SK-N-SH (cell line): Measurements from ENCODE around the gene PRKCA. TPM values are rescaled to one million over a fixed set of nuclear protein-coding genes. Genes with fewer than 3 reads are reported as not detected.

ENCODE experiments used
- CTCF ChIA-PET: fragments of 300-600, 350-600 bp; formaldehyde crosslinking; extraction: SDS; loops from one replicate; lab custom pipeline; 2021; lab: Yijun Ruan, JAX
- POLR2A ChIA-PET: fragments of 350-600 bp; sonication (Branson Sonifier 250); formaldehyde crosslinking; extraction: SDS; loops from one replicate; lab custom pipeline; 2020; ENCODE audit warnings: antibody characterized with exemption, inconsistent platforms; lab: Yijun Ruan, JAX
- DNase-seq: peaks from one replicate; pipeline ENCODE4 v3.0.0; 2012
- H2AFZ ChIP-seq: fragments of 200-600 bp; sonication (generic); 2 replicates; pipeline ENCODE4 v1.8.1; 2016; ENCODE audit warnings: antibody characterized with exemption, mild to moderate bottlenecking, low read depth
- H3F3A ChIP-seq: fragments of 200-600 bp; sonication (generic); replicated peaks from 2 replicates; pipeline ENCODE3; 2016; ENCODE audit warnings: antibody characterized with exemption, mild to moderate bottlenecking; ENCODE audit not compliant: insufficient read depth
- H3K27ac ChIP-seq, 2 experiments: fragments of 200-500 bp in 1 of 2; fragments of 200-600 bp in 1 of 2; sonication (Bioruptor generic) in 1 of 2; sonication (generic), shearing (Covaris generic) in 1 of 2; 2 replicates each; pipeline versions ENCODE4 v1.5.1 to v1.6.1; 2014 to 2016; ENCODE audit warnings: low read depth in 2 of 2, inconsistent platforms in 1 of 2, low read length in 1 of 2, mild to moderate bottlenecking in 1 of 2, mixed read lengths in 1 of 2
- H3K27me3 ChIP-seq: fragments of 200-600 bp; sonication (generic), shearing (Covaris generic); 2 replicates; pipeline ENCODE4 v1.6.1; 2016; ENCODE audit warnings: mixed run types; ENCODE audit not compliant: insufficient read depth
- H3K36me3 ChIP-seq, 2 experiments: fragments of 200-500 bp in 1 of 2; fragments of 200-600 bp in 1 of 2; sonication (Bioruptor generic) in 1 of 2; sonication (generic) in 1 of 2; replicated peaks in 1 of 2; 2 replicates each; pipeline versions ENCODE3 to v1.5.1; 2014 to 2016; ENCODE audit warnings: low read length in 1 of 2, mild to moderate bottlenecking in 1 of 2; ENCODE audit not compliant: insufficient read depth in 2 of 2, control insufficient read depth in 1 of 2
- H3K4me1 ChIP-seq, 2 experiments: fragments of 200-500 bp in 1 of 2; fragments of 200-600 bp in 1 of 2; sonication (Bioruptor generic) in 1 of 2; sonication (generic), shearing (Covaris generic) in 1 of 2; 2 replicates each; pipeline versions ENCODE4 v1.5.1 to v1.6.1; 2014 to 2016; ENCODE audit warnings: low read depth in 1 of 2, low read length in 1 of 2, mixed run types in 1 of 2; ENCODE audit not compliant: insufficient read depth in 2 of 2, control insufficient read depth in 1 of 2
- H3K4me2 ChIP-seq: fragments of 200-600 bp; sonication (generic), shearing (Covaris generic); 2 replicates; pipeline ENCODE4 v1.6.1; 2017; ENCODE audit warnings: mixed run types
- H3K4me3 ChIP-seq, 2 experiments: fragments of 200-500 bp in 1 of 2; fragments of 200-600 bp in 1 of 2; sonication (Bioruptor generic) in 1 of 2; sonication (generic), shearing (Covaris generic) in 1 of 2; 2 replicates each; pipeline versions ENCODE4 v1.5.1 to v1.8.1; 2014 to 2016; ENCODE audit warnings: low read depth in 2 of 2, inconsistent platforms in 1 of 2, low read length in 1 of 2, mild to moderate bottlenecking in 1 of 2, mixed read lengths in 1 of 2, moderate library complexity in 1 of 2
- H3K79me2 ChIP-seq: fragments of 200-600 bp; sonication (generic); 2 replicates; pipeline ENCODE4 v1.8.1; 2017; ENCODE audit warnings: mild to moderate bottlenecking; ENCODE audit not compliant: insufficient read depth
- H3K9ac ChIP-seq: fragments of 200-600 bp; sonication (generic); 2 replicates; pipeline ENCODE4 v1.6.1; 2017; ENCODE audit warnings: mixed run types
- H3K9me2 ChIP-seq: fragments of 200-600 bp; sonication (generic); 2 replicates; pipeline ENCODE4 v1.6.1; 2017; ENCODE audit warnings: mixed run types
- H3K9me3 ChIP-seq: fragments of 200-600 bp; sonication (generic); 2 replicates; pipeline ENCODE4 v1.6.1; 2017; ENCODE audit warnings: mixed run types, mild to moderate bottlenecking, moderate library complexity
- H4K20me1 ChIP-seq: fragments of 200-600 bp; sonication (generic); 2 replicates; pipeline ENCODE4 v1.6.1; 2017; ENCODE audit warnings: mild to moderate bottlenecking, mixed run types; ENCODE audit not compliant: insufficient read depth
- FOSL2 ChIP-seq: IDR thresholded peaks from 2 replicates; pipeline ENCODE4 v1.4.0; 2012; ENCODE audit warnings: low read depth, mild to moderate bottlenecking, moderate library complexity, borderline replicate concordance
- MEF2A ChIP-seq: IDR thresholded peaks from 2 replicates; pipeline ENCODE4 v1.4.0; 2012; ENCODE audit warnings: low read depth, borderline replicate concordance
- POLR2AphosphoS5 ChIP-seq: IDR thresholded peaks from 2 replicates; pipeline ENCODE4 v1.6.1; 2012; ENCODE audit warnings: low read depth, low read length
- REST ChIP-seq: IDR thresholded peaks from 2 replicates; pipeline ENCODE4 v1.6.1; 2012; ENCODE audit warnings: mild to moderate bottlenecking, low read depth, low read length, moderate library complexity
- SMC3 ChIP-seq: IDR thresholded peaks from 2 replicates; pipeline ENCODE4 v1.6.1; 2012; ENCODE audit warnings: low read depth, low read length, improper control_type of control experiment
- TAF1 ChIP-seq: IDR thresholded peaks from 2 replicates; pipeline ENCODE4 v1.6.1; 2012; ENCODE audit warnings: low read depth, mild to moderate bottlenecking, low read length, moderate library complexity, borderline replicate concordance
- TEAD4 ChIP-seq: IDR thresholded peaks from 2 replicates; pipeline ENCODE4 v1.4.0; 2012; ENCODE audit warnings: mild to moderate bottlenecking, borderline replicate concordance; ENCODE audit not compliant: insufficient read depth
- USF1 ChIP-seq: IDR thresholded peaks from 2 replicates; pipeline ENCODE4 v1.4.0; 2012; ENCODE audit warnings: low read depth, borderline replicate concordance
- USF2 ChIP-seq: fragments of 150-350 bp; IDR thresholded peaks from 2 replicates; pipeline ENCODE4 v1.6.1; 2017; ENCODE audit warnings: antibody characterized with exemption, low read length, low read depth, borderline replicate concordance
- whole genome bisulfite sequencing: methylation state at CpG from one replicate; pipeline ENCODE4 v1.1.6; 2017; ENCODE audit warnings: low lambda C conversion rate; 5-methylcytosine and 5-hydroxymethylcytosine counted together
- polyA plus RNA-seq, 3 experiments: library from polyadenylated mRNA; depleted of rRNA; stranded (reverse); fragments of >200 nt; gene quantifications; 2 replicates each; pipeline ENCODE4 v1.2.3, GENCODE V29; 2012
- TF ChIP-seq, protein P1 (sequence below): fragments of 200-600 bp; sonication (generic); IDR thresholded peaks from 2 replicates; pipeline ENCODE4 v1.6.1; 2017; ENCODE audit warnings: antibody characterized with exemption, mild to moderate bottlenecking, moderate library complexity

The PRKCA gene
- polyA plus RNA-seq, 1 of the 3 experiments (the other 2 are of a cell fraction), result 108 TPM

DNA sequence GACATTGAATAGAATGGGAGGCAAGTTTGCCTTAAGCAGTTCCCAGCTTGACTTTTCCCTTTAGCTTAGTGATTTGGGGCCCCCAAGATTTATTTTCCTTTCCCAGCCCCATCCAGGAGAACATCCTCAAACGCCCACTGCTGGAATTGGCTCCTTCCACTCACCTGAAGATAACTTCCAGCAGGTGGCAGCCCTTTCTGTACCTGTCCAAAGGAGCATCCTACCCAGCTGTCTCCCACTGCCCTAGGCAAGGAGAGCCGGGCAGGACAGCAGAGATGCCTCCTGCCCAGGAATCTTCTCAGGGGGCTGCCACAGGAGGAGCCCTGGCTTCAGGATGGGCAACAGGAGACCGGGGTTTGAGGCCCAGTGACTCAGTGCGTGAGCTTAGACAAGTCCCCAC lies 538.9 kb downstream of the PRKCA start (continued):
- TF ChIP-seq, protein P1, sequence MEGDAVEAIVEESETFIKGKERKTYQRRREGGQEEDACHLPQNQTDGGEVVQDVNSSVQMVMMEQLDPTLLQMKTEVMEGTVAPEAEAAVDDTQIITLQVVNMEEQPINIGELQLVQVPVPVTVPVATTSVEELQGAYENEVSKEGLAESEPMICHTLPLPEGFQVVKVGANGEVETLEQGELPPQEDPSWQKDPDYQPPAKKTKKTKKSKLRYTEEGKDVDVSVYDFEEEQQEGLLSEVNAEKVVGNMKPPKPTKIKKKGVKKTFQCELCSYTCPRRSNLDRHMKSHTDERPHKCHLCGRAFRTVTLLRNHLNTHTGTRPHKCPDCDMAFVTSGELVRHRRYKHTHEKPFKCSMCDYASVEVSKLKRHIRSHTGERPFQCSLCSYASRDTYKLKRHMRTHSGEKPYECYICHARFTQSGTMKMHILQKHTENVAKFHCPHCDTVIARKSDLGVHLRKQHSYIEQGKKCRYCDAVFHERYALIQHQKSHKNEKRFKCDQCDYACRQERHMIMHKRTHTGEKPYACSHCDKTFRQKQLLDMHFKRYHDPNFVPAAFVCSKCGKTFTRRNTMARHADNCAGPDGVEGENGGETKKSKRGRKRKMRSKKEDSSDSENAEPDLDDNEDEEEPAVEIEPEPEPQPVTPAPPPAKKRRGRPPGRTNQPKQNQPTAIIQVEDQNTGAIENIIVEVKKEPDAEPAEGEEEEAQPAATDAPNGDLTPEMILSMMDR, result no peak
- no peak for TF ChIP-seq POLR2AphosphoS5

GRCh38 chr17:66841744-66842143 lies 539.3 kb downstream of the PRKCA start:
- 41% methylated on average over 4 of the region's 4 CpGs for WGBS
- no peaks in the 10 kb centered on the region; a peak in 1 of 4 replicates for H3K4me1 ChIP-seq
- H3K9ac ChIP-seq, result no peak overlapping the region
- no peaks in the 10 kb centered on the region for H3K36me3 ChIP-seq
- TF ChIP-seq MEF2A (no peak), REST (peak; percentile 80)
- no peaks in the 10 kb centered on the region for H3K79me2 ChIP-seq
- no peak for DNase-seq
- CTCF ChIA-PET, result interaction anchor here (0.9 to 3.1 kb wide), 2 partner anchors 14 to 114 kb away, joined by 4 to 17 read pairs; no protein-coding TSS in a partner anchor
- no peaks in the 10 kb centered on the region for H4K20me1 ChIP-seq
- POLR2A ChIA-PET, result no interaction called here
- H3K4me3 ChIP-seq, result no peak overlapping the region
- no peaks in the 10 kb centered on the region for H3K9me2 ChIP-seq
- H3K4me2 ChIP-seq, result no peak overlapping the region
- H3K9me3 ChIP-seq, result no peaks in the 10 kb centered on the region
- no peak overlapping the region for H2AFZ ChIP-seq
- H3K27me3 ChIP-seq, result peaks cover 27% of the 10 kb centered on the region
- H3K27ac ChIP-seq, result no peak overlapping the region
- no peaks in the 10 kb centered on the region for H3F3A ChIP-seq

- Histone ChIP-seq H3K4me1 (no peaks in the 10 kb centered on the region; a peak in 1 of 4 replicates), H3K27me3 (peaks cover 20% of the 10 kb centered on the region; the same call in 1 of the 2 replicates), H3K9me3 (no peaks in the 10 kb centered on the region), H3K79me2 (no peaks in the 10 kb centered on the region), H3K36me3 (no peaks in the 10 kb centered on the region), H3K27ac (no peak overlapping the region), H3K4me2 (no peak overlapping the region), H4K20me1 (no peaks in the 10 kb centered on the region), H2AFZ (no peak overlapping the region), H3K9me2 (no peaks in the 10 kb centered on the region), H3F3A (no peaks in the 10 kb centered on the region), H3K4me3 (no peak overlapping the region), H3K9ac (no peak overlapping the region)
- CTCF ChIA-PET, result interaction anchor here (0.7 to 3.1 kb wide), 3 partner anchors 17 to 115 kb away, joined by 3 to 17 read pairs (median 4); no protein-coding TSS in a partner anchor
- DNase-seq, result no peak
- WGBS, result 72% methylated on average over 5 of the region's 5 CpGs
- TF ChIP-seq USF1 (no peak), TEAD4 (no peak), FOSL2 (no peak), USF2 (no peak), SMC3 (no peak), REST (no peak), TAF1 (no peak)
- POLR2A ChIA-PET, result no interaction called here
These were observed 540.1 kb downstream of the PRKCA start for GRCh38 chr17:66842505-66842904.
